Measurements from ENCODE around the gene DYNC1H1.

DYNC1H1 gene

DNA sequence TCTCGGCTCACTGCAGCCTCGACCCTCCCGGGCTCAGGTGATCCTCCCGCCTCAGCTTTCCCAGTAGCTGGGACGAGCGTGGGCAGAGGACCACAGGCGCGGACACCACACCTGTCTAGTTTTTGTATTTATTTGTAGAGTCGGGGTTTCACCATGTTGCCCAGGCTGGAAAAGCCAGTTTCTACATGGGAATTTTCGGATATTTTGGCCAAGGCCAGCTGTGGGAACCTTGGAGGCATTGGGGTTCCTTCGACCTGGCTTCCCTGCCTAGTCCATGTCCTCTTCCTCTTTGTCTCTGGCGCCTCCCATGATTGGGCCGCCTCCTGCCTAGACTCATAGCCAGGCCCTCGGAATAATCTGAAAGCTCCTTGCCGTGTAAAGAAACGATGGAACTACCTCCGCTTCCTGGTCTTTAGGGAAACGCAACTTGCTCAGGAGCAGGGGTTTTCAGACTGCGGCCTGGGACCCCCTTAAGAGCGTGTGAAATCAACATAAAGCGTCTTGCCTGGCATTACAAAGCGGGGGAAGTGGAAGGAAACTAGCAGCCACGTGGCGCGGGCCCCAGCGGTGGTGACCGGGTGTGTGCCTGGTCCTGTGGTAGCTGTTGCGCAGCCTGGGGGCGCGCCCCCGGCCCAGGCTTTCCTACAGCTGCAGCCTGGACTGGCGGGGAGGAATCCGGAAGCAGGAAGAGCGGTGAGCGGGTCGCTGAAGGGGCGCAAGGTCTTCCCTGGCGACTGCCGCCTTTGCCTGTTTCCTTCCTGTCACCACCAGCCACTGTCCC lies 123.8 kb downstream of the DYNC1H1 start:
- DNase-seq (ENCODE audit: low read depth in 2 of 2), result peak in 1 of 2 donors; percentile 39

DNA sequence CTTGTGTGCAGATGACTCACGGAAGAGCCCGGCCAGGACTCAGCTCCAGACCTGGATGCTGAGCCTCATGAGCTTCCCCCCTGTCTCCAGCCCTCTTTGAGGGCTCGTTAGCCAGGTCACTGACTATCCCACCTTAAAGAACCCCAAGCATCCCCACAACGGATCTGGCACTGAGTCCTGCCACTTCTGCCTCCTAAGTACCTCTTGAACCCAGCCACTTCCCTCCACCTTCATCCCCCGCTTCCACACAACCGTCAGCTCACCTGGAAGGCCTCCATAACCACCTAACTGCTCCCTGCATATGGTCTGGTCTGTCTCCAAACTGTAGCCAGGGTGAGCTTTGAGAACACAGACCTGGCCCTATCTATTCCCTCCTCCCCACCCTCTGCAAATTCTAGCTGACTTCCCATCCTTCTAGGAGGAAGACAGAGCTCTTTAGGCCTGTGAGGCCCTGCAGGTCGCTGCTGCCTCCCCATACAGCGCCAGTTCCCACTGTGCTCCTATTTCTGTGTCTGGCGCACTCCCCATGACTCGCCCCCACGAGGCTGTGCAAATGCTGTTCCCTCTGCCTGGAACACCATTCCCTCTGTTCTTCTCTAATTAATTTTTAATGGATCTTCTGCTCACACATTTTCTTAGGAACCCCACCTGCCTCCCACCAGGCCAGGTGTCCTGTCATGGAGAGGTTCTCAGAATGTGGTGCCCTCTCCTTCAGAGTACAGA lies 125.4 kb downstream of the DYNC1H1 start:
- DNase-seq (ENCODE audit: low read depth in 2 of 2), result no peak

DNA sequence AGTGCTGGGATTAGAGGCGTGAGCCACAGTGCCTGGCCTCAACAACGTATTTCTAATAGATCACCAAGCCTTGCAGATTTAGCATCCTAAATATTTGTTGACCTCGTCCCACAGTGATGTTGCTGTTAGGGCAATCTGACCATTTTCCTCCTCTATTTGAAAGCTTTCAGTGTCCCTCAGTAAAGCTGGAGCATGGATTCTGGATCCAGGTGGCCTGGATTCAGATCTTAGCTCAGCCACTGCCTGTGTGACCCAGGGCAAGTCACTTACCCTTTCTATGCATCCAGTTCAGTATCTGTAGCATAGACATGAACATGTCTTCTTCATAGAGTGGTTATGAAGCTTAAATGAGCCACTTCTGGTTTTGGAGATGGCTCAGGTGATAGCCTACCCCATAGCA lies 126.3 kb downstream of the DYNC1H1 start:
- no peak for DNase-seq (ENCODE audit: low read depth in 2 of 2)

DNA sequence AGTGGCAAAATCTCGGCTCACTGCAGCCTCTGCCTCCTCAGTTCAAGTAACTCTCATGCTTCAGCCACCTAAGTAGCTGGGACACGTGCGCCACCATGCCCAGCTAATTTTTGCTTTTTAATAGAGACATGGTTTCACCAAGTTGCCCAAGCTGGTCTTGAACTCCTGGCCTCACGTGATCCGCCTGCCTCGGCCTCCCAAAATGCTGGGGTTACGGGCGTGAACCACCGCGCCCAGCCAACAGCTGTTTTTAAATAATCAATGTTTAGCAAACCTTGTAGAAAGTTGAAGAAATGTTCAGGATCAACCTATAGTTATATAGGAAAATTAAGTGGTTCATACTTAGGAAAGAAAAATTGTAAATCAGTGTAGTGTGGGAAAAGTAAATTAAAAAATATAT lies 128.4 kb downstream of the DYNC1H1 start:
- DNase-seq (ENCODE audit: low read depth in 2 of 2), result no peak

DNA sequence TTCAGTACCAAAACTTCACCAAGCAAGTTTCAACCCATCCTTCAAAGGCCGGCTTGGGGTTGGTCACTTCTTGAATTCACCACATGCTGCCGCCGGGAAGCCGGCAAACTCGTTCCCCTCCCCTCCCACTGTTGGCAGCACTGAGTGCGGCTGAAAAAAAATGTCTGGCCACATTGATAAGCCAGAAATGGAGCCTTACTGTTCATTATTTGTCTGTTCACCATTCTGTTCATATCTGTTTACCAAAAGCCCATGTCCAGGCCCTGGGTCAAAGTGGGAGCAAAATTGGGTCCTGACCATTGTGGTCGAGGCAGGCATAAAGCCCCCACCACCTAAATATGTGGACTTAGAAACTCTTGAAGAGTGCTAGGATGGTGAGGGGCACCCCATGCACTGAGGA lies 129.7 kb downstream of the DYNC1H1 start:
- no peak for DNase-seq (ENCODE audit: low read depth in 2 of 2)

DNA sequence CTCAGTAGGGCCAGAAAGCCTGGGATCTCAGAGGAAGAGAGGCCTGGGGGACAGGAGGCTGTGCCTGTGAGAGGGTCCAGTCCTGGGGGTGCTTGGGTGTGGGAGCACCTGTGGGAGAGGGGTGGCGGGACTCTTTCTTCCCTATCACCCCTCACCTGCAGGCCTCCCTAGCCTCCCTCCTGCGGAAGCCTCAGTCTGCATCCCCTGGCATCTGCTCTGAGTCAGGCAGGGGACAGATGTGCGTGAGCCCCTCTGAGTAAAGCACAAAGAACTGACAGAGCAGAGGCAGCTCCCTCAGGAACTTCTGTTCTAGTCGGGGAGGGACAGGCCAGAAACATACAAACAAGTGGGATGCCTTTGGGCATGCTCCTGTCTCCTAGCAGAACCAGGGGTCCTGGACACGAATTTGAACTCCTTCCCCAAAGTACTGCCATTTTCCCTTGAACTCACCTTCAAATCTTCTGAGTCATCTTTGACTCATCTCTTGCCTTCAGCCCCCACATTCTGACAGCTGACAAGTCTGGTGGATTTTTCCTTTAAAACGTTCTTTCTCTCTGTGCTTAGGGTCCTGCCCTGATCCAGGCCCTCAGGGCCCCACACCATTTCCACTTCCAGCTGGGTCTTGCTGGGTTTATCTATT lies 131.0 kb downstream of the DYNC1H1 start:
- DNase-seq (ENCODE audit: low read depth in 2 of 2), result no peak

DNA sequence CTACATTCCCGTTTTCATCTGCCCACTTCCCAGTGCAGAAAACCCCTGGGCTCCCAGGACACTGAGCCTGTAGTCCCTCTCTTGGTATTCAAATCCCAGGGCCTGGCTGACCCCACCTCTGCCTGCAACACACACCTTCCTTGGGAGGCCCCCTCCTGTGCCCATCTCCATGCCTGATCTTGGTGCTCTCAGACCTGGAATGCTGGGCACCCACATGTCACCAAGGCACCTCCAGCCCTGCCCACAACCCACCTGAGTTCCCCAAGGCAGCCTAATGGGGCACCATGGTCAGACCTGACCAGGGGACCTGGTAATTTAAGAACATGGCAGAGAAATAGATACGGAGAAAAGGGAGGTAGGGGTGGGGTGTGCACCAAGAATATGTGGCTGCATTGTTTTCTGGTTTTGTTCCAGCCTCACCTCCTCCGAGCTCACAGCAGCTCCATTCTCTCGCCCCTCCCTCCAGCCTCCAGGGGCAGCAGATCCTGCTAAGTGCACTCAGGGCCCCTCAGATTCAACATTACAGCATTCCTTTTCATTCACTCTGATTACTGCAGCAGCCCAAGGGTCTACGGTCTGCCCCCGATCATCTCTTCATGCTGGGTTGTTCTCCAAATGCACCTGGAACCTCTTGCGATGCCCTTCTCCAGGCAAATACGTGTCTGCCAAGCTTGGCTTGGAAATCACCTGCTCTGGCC lies 131.6 kb downstream of the DYNC1H1 start:
- DNase-seq (ENCODE audit: low read depth in 2 of 2), result no peak

DNA sequence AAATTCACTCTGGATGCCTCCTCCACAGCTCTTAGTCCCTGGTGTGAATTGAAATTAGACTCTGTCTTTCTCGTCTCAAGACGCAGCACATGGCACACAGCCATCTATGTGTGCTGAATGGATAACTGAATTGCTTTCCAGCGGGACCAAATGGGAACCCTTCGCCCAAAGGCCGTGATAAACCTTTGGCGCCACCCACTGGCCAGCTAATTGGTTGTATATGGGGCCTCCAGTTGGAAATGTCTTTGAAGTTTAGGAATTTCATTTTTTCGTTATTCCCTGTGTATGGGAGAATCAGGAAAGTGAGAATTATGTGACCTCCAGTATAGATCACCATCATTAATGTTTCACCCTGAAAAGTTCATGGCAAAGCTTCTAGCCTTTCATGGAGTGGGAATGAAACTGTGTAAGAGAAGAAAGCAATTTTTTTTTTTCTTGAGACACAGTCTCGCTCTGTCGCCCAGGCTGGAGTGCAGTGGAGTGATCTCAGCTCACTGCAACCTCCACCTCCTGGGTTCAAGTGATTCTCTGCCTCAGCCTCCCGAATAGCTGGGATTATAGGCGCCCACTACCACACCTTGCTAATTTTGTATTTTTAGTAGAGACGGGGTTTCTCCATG lies 132.3 kb downstream of the DYNC1H1 start:
- DNase-seq (ENCODE audit: low read depth in 2 of 2), result peak; percentile 45 to 46

DNA sequence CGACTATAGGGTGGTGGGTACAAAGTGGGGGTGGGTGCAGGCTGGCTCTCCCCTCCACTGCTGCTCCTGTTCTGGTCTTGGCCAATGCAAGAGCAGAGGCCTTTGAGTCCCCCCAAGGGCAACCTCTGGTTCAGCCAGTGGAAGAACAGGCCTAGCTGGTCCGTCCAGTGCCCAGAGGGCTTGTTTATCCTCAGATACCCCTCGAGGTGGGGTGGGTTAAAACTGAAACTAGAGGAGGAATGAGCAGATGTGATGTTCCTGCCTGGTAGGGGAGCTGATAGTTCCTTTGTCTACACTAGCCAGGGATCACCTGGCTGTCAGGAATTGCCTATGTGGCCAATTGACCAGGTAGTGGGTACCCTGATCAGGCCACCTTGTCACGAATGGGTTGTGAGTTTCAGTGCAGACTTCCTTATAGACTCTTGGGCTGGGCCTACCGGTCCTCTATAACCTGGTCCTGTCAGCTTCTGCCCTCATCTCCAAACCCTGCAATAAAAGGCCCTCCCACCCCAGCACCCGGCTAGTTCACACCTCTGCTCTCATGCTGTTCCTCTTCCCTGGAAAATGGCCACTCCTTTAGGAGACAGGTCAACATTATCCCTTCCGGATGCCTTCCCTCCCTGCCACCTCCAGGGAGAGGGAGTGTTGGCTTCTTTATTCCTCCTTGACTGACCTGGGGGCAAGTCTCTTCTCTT lies 133.2 kb downstream of the DYNC1H1 start:
- DNase-seq (ENCODE audit: low read depth in 2 of 2), result no peak

DNA sequence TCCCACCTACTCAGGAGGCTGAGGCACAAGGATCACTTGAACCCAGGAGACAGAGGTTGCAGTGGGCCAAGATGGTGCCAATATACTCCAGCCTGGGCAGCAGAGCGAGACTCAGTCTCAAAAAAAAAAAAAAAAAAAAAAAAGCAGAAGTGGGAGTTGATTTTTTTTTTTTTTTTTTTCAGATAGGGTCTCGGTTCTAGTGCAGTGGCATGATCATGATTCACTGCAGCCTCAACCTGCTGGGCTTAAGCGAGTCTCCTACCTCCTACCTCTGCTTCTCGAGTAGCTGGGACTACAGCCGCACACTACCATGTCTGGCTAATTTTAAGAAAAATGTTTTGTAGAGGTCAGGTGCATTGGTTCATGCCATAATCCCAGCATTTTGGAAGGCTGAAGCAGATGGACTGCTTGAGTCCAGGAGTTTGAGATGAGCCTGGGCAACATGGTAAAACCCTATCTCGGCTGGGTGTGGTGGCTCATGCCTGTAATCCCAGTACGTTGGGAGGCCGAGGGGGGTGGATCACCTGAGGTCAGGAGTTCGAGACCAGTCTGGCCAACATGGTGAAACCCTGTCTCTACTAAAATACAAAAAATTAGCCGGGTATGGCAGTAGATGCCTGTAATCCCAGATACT lies 138.8 kb downstream of the DYNC1H1 start:
- DNase-seq (ENCODE audit: low read depth in 2 of 2), result no peak

DNA sequence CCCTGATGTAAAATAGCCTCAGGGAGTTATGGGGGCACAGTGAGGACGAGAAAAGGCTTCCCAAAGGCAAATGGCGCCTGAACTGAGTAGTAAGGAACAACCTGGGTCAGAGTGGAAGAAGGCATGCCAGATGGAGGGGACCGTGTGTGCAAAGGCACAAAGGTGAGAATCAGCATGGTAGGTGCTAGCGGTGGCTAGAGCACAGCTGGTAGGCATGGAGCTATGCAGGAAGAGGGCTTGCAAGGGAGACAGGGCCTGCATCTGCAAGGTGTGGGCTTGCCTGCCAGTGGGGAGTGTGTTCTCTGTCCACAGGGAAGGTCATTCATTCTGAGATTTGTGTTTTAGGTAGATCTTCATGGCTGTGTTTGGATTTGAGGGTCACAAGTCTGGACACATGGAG lies 141.0 kb downstream of the DYNC1H1 start:
- no peak for DNase-seq (ENCODE audit: low read depth in 2 of 2)
